Activated CD8-positive, alpha-beta memory T cell treated with anti-CD3 and anti-CD28 coated beads, Interleukin-2, amount 50 U/mL, for 24 hours (primary cell): ENCODE data around the gene RASD1.

Source experiments
- DNase-seq: peaks from one replicate; pipeline ENCODE4 v3.0.0-alpha.2; 2020; ENCODE audit errors: extremely low read depth

RASD1 gene

GRCh38 chr17:17510456-17511292 is 14.5 kb upstream of the RASD1 start:
- no peak for DNase-seq

GRCh38 chr17:17509601-17510425 is 13.6 kb upstream of the RASD1 start:
- no peak for DNase-seq

- no peak for DNase-seq
Observed at GRCh38 chr17:17508646-17509591, 12.7 kb upstream of the RASD1 start.

- DNase-seq = no peak
Observed at GRCh38 chr17:17508019-17508535, 11.9 kb upstream of the RASD1 start.

GRCh38 chr17:17507465-17508011 is 11.3 kb upstream of the RASD1 start:
- DNase-seq = no peak

GRCh38 chr17:17506893-17507464 is 10.8 kb upstream of the RASD1 start:
- no peak for DNase-seq

GRCh38 chr17:17506181-17506741 is 10.1 kb upstream of the RASD1 start:
- no peak for DNase-seq

- DNase-seq = no peak
Observed at GRCh38 chr17:17505610-17506171, 9.5 kb upstream of the RASD1 start.

GRCh38 chr17:17505151-17505550 is 9.0 kb upstream of the RASD1 start:
- no peak for DNase-seq

GRCh38 chr17:17504341-17505140 is 8.3 kb upstream of the RASD1 start:
- no peak for DNase-seq

- DNase-seq = no peak
Observed at GRCh38 chr17:17503566-17504130, 7.5 kb upstream of the RASD1 start.

- DNase-seq = no peak
Observed at GRCh38 chr17:17502741-17503565, 6.8 kb upstream of the RASD1 start.

GRCh38 chr17:17500999-17501605 is 4.9 kb upstream of the RASD1 start:
- DNase-seq = no peak

- DNase-seq = no peak
Observed at GRCh38 chr17:17499402-17500145, 3.4 kb upstream of the RASD1 start.

- no peak for DNase-seq
Observed at GRCh38 chr17:17498606-17499301, 2.6 kb upstream of the RASD1 start.

- no peak for DNase-seq
Observed at GRCh38 chr17:17497845-17498520, 1.8 kb upstream of the RASD1 start.
